Measurements from ENCODE around the gene SNRNP25.
A peak's percentile ranks its signal among the peaks of the same experiment; 100 is the strongest.

The SNRNP25 gene

GRCh38 chr16:96935-97381 lies 43.3 kb downstream of the SNRNP25 start:
- Histone ChIP-seq H3K79me2 (ENCODE audit: control insufficient read depth, insufficient read depth, low read length, poor library complexity) (no peaks in the 10 kb centered on the region), H4K12ac (ENCODE audit: low read depth, low read length) (no peak overlapping the region), H2BK12ac (ENCODE audit: low read length) (no peak overlapping the region), H3K4ac (ENCODE audit: low read depth, low read length) (no peak overlapping the region), H3K36me3 (ENCODE audit: control insufficient read depth in 1 of 2, insufficient read depth in 2 of 2, low read length in 2 of 2) (peaks cover 13 to 23% of the 10 kb centered on the region in 2 experiments), H3K14ac (ENCODE audit: low read length) (no peak overlapping the region), H4K8ac (ENCODE audit: low read depth, low read length) (no peak overlapping the region), H2AFZ (ENCODE audit: insufficient read depth, low read length, poor library complexity) (no peak overlapping the region), H2BK120ac (ENCODE audit: insufficient read depth, low read length, poor library complexity) (no peak overlapping the region), H4K91ac (ENCODE audit: low read depth, low read length) (no peak overlapping the region), H3K18ac (ENCODE audit: low read length) (no peak overlapping the region), H3K23ac (ENCODE audit: low read length) (no peak overlapping the region), H3K27ac (ENCODE audit: low read depth, low read length) (no peak overlapping the region), H2AK5ac (ENCODE audit: low read length) (no peak overlapping the region), H3K4me2 (ENCODE audit: low read length) (no peak overlapping the region), H3K79me1 (ENCODE audit: low read length) (no peaks in the 10 kb centered on the region), H2BK5ac (ENCODE audit: low read depth, low read length, poor library complexity) (no peak overlapping the region), H3K4me3 (ENCODE audit: low read depth, low read length) (no peak overlapping the region), H3K9me3 (ENCODE audit: insufficient read depth, low read depth, low read length) (peaks cover 3% of the 10 kb centered on the region), H3K27me3 (ENCODE audit: insufficient read depth, low read length) (no peaks in the 10 kb centered on the region), H3K4me1 (ENCODE audit: control insufficient read depth in 1 of 2, insufficient read depth in 2 of 2, low read length in 2 of 2) (peaks cover 0 to 3% of the 10 kb centered on the region in 2 experiments), H3K9ac (ENCODE audit: low read length) (no peak overlapping the region)
- DNase-seq, result peak; percentile 89 to 97
- no CpG with 5 or more reads among the region's 11 CpGs for WGBS (ENCODE audit: extremely low coverage, insufficient coverage, insufficient read length)

DNA sequence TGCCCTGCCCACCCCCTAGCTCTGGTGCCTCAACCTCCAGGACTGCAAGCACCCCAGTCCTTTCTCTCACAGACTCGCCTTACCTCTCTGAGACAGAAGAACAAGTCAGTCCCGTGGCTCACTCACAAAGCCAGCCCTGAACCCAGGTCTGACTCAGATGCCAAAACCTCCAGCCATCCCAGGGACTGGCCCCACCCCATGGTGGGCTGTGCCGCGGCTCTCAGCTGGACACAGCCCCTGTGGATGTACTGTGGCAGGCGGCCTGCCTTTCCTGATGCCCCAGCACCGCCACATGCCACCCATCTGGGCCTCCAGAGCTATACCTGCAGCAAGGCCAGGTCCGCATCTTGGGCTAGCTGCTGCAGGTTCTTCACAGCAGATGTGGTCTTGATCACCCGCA lies 44.2 kb downstream of the SNRNP25 start:
- H3K18ac ChIP-seq (ENCODE audit: low read length), result no peak overlapping the region
- no peak overlapping the region for H4K91ac ChIP-seq (ENCODE audit: low read depth, low read length)

GRCh38 chr16:100989-101388 lies 47.4 kb downstream of the SNRNP25 start:
- Histone ChIP-seq H2AFZ (ENCODE audit: insufficient read depth, low read length, poor library complexity) (no peak overlapping the region), H3K4ac (ENCODE audit: low read depth, low read length) (no peak overlapping the region), H3K79me1 (ENCODE audit: low read length) (no peaks in the 10 kb centered on the region), H4K8ac (ENCODE audit: low read depth, low read length) (no peak overlapping the region), H3K23ac (ENCODE audit: low read length) (no peak overlapping the region), H3K36me3 (ENCODE audit: control insufficient read depth in 1 of 2, insufficient read depth in 2 of 2, low read length in 2 of 2) (peaks cover 10 to 35% of the 10 kb centered on the region in 2 experiments), H3K18ac (ENCODE audit: low read length) (no peak overlapping the region), H3K27me3 (ENCODE audit: insufficient read depth, low read length) (no peaks in the 10 kb centered on the region), H3K9ac (ENCODE audit: low read length) (no peak overlapping the region), H3K4me1 (ENCODE audit: control insufficient read depth in 1 of 2, insufficient read depth in 2 of 2, low read length in 2 of 2) (peaks cover 0 to 3% of the 10 kb centered on the region in 2 experiments), H3K14ac (ENCODE audit: low read length) (no peak overlapping the region), H4K91ac (ENCODE audit: low read depth, low read length) (no peak overlapping the region), H3K27ac (ENCODE audit: low read depth, low read length) (no peak overlapping the region), H3K79me2 (ENCODE audit: control insufficient read depth, insufficient read depth, low read length, poor library complexity) (no peaks in the 10 kb centered on the region), H2BK120ac (ENCODE audit: insufficient read depth, low read length, poor library complexity) (no peak overlapping the region), H3K4me2 (ENCODE audit: low read length) (no peak overlapping the region), H3K4me3 (ENCODE audit: low read depth, low read length) (no peak overlapping the region), H2BK5ac (ENCODE audit: low read depth, low read length, poor library complexity) (no peak overlapping the region), H4K12ac (ENCODE audit: low read depth, low read length) (no peak overlapping the region), H2AK5ac (ENCODE audit: low read length) (no peak overlapping the region), H2BK12ac (ENCODE audit: low read length) (no peak overlapping the region), H3K9me3 (ENCODE audit: insufficient read depth, low read depth, low read length) (peaks cover 2% of the 10 kb centered on the region)
- no peak for DNase-seq
- no CpG with 5 or more reads among the region's 5 CpGs for WGBS (ENCODE audit: extremely low coverage, insufficient coverage, insufficient read length)

More for the DNA sequence above, 44.2 kb downstream of the SNRNP25 start:
- peaks cover 8 to 20% of the 10 kb centered on the region in 2 experiments for H3K36me3 ChIP-seq (ENCODE audit: control insufficient read depth in 1 of 2, insufficient read depth in 2 of 2, low read length in 2 of 2)
- no peak overlapping the region for H2BK5ac ChIP-seq (ENCODE audit: low read depth, low read length, poor library complexity)
- no peaks in the 10 kb centered on the region for H3K27me3 ChIP-seq (ENCODE audit: insufficient read depth, low read length)
- H3K79me1 ChIP-seq (ENCODE audit: low read length), result no peaks in the 10 kb centered on the region
- H2BK120ac ChIP-seq (ENCODE audit: insufficient read depth, low read length, poor library complexity), result no peak overlapping the region
- H2BK12ac ChIP-seq (ENCODE audit: low read length), result no peak overlapping the region
- H3K23ac ChIP-seq (ENCODE audit: low read length), result no peak overlapping the region
- no CpG with 5 or more reads among the region's 8 CpGs for WGBS (ENCODE audit: extremely low coverage, insufficient coverage, insufficient read length)
- H4K8ac ChIP-seq (ENCODE audit: low read depth, low read length), result no peak overlapping the region
- peaks cover 3% of the 10 kb centered on the region for H3K9me3 ChIP-seq (ENCODE audit: insufficient read depth, low read depth, low read length)
- no peak overlapping the region for H3K4me3 ChIP-seq (ENCODE audit: low read depth, low read length)
- no peak overlapping the region for H3K9ac ChIP-seq (ENCODE audit: low read length)
- no peak overlapping the region for H2AFZ ChIP-seq (ENCODE audit: insufficient read depth, low read length, poor library complexity)
- peaks cover 0 to 3% of the 10 kb centered on the region in 2 experiments for H3K4me1 ChIP-seq (ENCODE audit: control insufficient read depth in 1 of 2, insufficient read depth in 2 of 2, low read length in 2 of 2)
- no peak overlapping the region for H4K12ac ChIP-seq (ENCODE audit: low read depth, low read length)
- no peak overlapping the region for H3K4ac ChIP-seq (ENCODE audit: low read depth, low read length)
- H3K27ac ChIP-seq (ENCODE audit: low read depth, low read length), result no peak overlapping the region
- no peak overlapping the region for H3K14ac ChIP-seq (ENCODE audit: low read length)
- peak; percentile 42 to 68 for DNase-seq
- no peak overlapping the region for H2AK5ac ChIP-seq (ENCODE audit: low read length)
- H3K4me2 ChIP-seq (ENCODE audit: low read length), result no peak overlapping the region
- no peaks in the 10 kb centered on the region for H3K79me2 ChIP-seq (ENCODE audit: control insufficient read depth, insufficient read depth, low read length, poor library complexity)

DNA sequence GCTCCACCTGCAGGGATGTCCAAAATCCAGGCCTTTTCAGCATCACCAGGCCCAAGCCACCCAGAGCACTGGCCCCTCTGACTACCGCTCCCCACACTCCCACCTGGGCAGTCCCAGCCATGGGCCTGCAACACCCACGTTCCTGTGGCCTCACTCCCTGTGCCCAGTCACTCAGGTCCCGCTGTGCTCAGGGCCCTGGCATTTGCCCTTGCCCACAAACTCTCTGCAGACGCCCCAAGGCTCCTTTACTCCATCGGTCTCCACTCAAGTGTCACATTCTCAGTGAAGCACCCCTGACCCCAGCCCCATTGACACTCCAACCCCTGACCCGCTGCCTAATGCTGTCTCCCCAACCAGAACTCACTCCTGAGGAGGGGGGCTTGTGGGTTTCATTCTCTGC lies 48.0 kb downstream of the SNRNP25 start:
- Histone ChIP-seq H3K27me3 (ENCODE audit: insufficient read depth, low read length) (no peaks in the 10 kb centered on the region), H2BK120ac (ENCODE audit: insufficient read depth, low read length, poor library complexity) (no peak overlapping the region), H2BK12ac (ENCODE audit: low read length) (no peak overlapping the region), H3K18ac (ENCODE audit: low read length) (no peak overlapping the region), H4K91ac (ENCODE audit: low read depth, low read length) (no peak overlapping the region), H3K36me3 (ENCODE audit: control insufficient read depth in 1 of 2, insufficient read depth in 2 of 2, low read length in 2 of 2) (peaks cover 10 to 32% of the 10 kb centered on the region in 2 experiments), H3K27ac (ENCODE audit: low read depth, low read length) (no peak overlapping the region), H3K4me3 (ENCODE audit: low read depth, low read length) (no peak overlapping the region), H3K79me1 (ENCODE audit: low read length) (no peaks in the 10 kb centered on the region), H3K79me2 (ENCODE audit: control insufficient read depth, insufficient read depth, low read length, poor library complexity) (no peaks in the 10 kb centered on the region), H3K9ac (ENCODE audit: low read length) (no peak overlapping the region), H3K4ac (ENCODE audit: low read depth, low read length) (no peak overlapping the region), H3K4me2 (ENCODE audit: low read length) (no peak overlapping the region), H2AFZ (ENCODE audit: insufficient read depth, low read length, poor library complexity) (no peak overlapping the region), H3K9me3 (ENCODE audit: insufficient read depth, low read depth, low read length) (peaks cover 2% of the 10 kb centered on the region), H2BK5ac (ENCODE audit: low read depth, low read length, poor library complexity) (no peak overlapping the region), H4K12ac (ENCODE audit: low read depth, low read length) (no peak overlapping the region), H3K4me1 (ENCODE audit: control insufficient read depth in 1 of 2, insufficient read depth in 2 of 2, low read length in 2 of 2) (peaks cover 0 to 3% of the 10 kb centered on the region in 2 experiments), H3K23ac (ENCODE audit: low read length) (no peak overlapping the region), H4K8ac (ENCODE audit: low read depth, low read length) (no peak overlapping the region), H2AK5ac (ENCODE audit: low read length) (no peak overlapping the region), H3K14ac (ENCODE audit: low read length) (no peak overlapping the region)
- WGBS (ENCODE audit: extremely low coverage, insufficient coverage, insufficient read length), result no CpG with 5 or more reads among the region's 6 CpGs
- DNase-seq, result no peak
